ENCODE measurements around the gene ZNF91.

The ZNF91 gene

GRCh38 chr19:23406721-23407120 lies 11.4 kb upstream of the ZNF91 start:
- peaks cover 0 to 6% (median 0%) of the 10 kb centered on the region in 5 experiments for H3K9me3 ChIP-seq (ENCODE audit: control extremely low read depth in 1 of 5, control insufficient read depth in 4 of 5, insufficient read depth in 2 of 5, low read depth in 1 of 5, low read length in 4 of 5)
- DNase-seq: no peak
- ChIA-PET POLR2A (no interaction called here), CTCF (no interaction called here)
- H3K36me3 ChIP-seq (ENCODE audit: control insufficient read depth in 4 of 4, insufficient read depth in 4 of 4, low read length in 3 of 4): no peaks in the 10 kb centered on the region
- no peaks in the 10 kb centered on the region for H3K4me1 ChIP-seq (ENCODE audit: control extremely low read depth in 1 of 4, control insufficient read depth in 4 of 4, insufficient read depth in 4 of 4, low read length in 3 of 4)
- H3K27ac ChIP-seq (ENCODE audit: insufficient read depth in 1 of 2, low read depth in 1 of 2, low read length in 2 of 2, poor library complexity in 1 of 2, severe bottlenecking in 2 of 2): no peak overlapping the region
- no peaks in the 10 kb centered on the region for H3K27me3 ChIP-seq (replicated peaks in 2 of 5; ENCODE audit: control insufficient read depth in 4 of 5, insufficient read depth in 5 of 5, low read length in 4 of 5)
- H3K4me3 ChIP-seq (ENCODE audit: control insufficient read depth in 1 of 7, extremely low read depth in 1 of 7, insufficient read depth in 4 of 7, low read depth in 2 of 7, low read length in 6 of 7): no peak overlapping the region
- 96% methylated on average over 3 of the region's 3 CpGs for WGBS (ENCODE audit: insufficient coverage)

- DNase-seq: no peak
- no peaks in the 10 kb centered on the region for H3K36me3 ChIP-seq (ENCODE audit: control insufficient read depth in 4 of 4, insufficient read depth in 4 of 4, low read length in 3 of 4)
- ChIA-PET CTCF (no interaction called here), POLR2A (no interaction called here)
- peaks cover 0 to 6% (median 0%) of the 10 kb centered on the region in 5 experiments for H3K9me3 ChIP-seq (ENCODE audit: control extremely low read depth in 1 of 5, control insufficient read depth in 4 of 5, insufficient read depth in 2 of 5, low read depth in 1 of 5, low read length in 4 of 5)
- no peaks in the 10 kb centered on the region for H3K4me1 ChIP-seq (ENCODE audit: control extremely low read depth in 1 of 4, control insufficient read depth in 4 of 4, insufficient read depth in 4 of 4, low read length in 3 of 4)
- H3K27me3 ChIP-seq (replicated peaks in 2 of 5; ENCODE audit: control insufficient read depth in 4 of 5, insufficient read depth in 5 of 5, low read length in 4 of 5): no peaks in the 10 kb centered on the region
- no peak overlapping the region for H3K4me3 ChIP-seq (ENCODE audit: control insufficient read depth in 1 of 7, extremely low read depth in 1 of 7, insufficient read depth in 4 of 7, low read depth in 2 of 7, low read length in 6 of 7)
- WGBS (ENCODE audit: insufficient coverage): 67% methylated on average over 1 of the region's 2 CpGs
- H3K27ac ChIP-seq (ENCODE audit: insufficient read depth in 1 of 2, low read depth in 1 of 2, low read length in 2 of 2, poor library complexity in 1 of 2, severe bottlenecking in 2 of 2): no peak overlapping the region
These were observed 10.8 kb upstream of the ZNF91 start for GRCh38 chr19:23406091-23406490.

GRCh38 chr19:23404676-23405075 lies 9.4 kb upstream of the ZNF91 start:
- Histone ChIP-seq H3K4me1 (ENCODE audit: control extremely low read depth in 1 of 4, control insufficient read depth in 4 of 4, insufficient read depth in 4 of 4, low read length in 3 of 4) (no peaks in the 10 kb centered on the region), H3K27ac (ENCODE audit: insufficient read depth in 1 of 2, low read depth in 1 of 2, low read length in 2 of 2, poor library complexity in 1 of 2, severe bottlenecking in 2 of 2) (no peak overlapping the region), H3K27me3 (replicated peaks in 2 of 5; ENCODE audit: control insufficient read depth in 4 of 5, insufficient read depth in 5 of 5, low read length in 4 of 5) (no peaks in the 10 kb centered on the region), H3K4me3 (ENCODE audit: control insufficient read depth in 1 of 7, extremely low read depth in 1 of 7, insufficient read depth in 4 of 7, low read depth in 2 of 7, low read length in 6 of 7) (no peak overlapping the region), H3K9me3 (ENCODE audit: control extremely low read depth in 1 of 5, control insufficient read depth in 4 of 5, insufficient read depth in 2 of 5, low read depth in 1 of 5, low read length in 4 of 5) (peaks cover 0 to 6% (median 0%) of the 10 kb centered on the region in 5 experiments), H3K36me3 (ENCODE audit: control insufficient read depth in 4 of 4, insufficient read depth in 4 of 4, low read length in 3 of 4) (no peaks in the 10 kb centered on the region)
- no CpG with 5 or more reads among the region's 1 CpG for WGBS (ENCODE audit: insufficient coverage)
- DNase-seq: no peak
- CTCF ChIA-PET: no interaction called here
- POLR2A ChIA-PET: no interaction called here

- CTCF ChIA-PET: no interaction called here
- H3K9me3 ChIP-seq (ENCODE audit: control extremely low read depth in 1 of 5, control insufficient read depth in 4 of 5, insufficient read depth in 2 of 5, low read depth in 1 of 5, low read length in 4 of 5): peaks cover 0 to 6% (median 0%) of the 10 kb centered on the region in 5 experiments
- no peak overlapping the region for H3K27ac ChIP-seq (ENCODE audit: insufficient read depth in 1 of 2, low read depth in 1 of 2, low read length in 2 of 2, poor library complexity in 1 of 2, severe bottlenecking in 2 of 2)
- no peak overlapping the region for H3K4me3 ChIP-seq (ENCODE audit: control insufficient read depth in 1 of 7, extremely low read depth in 1 of 7, insufficient read depth in 4 of 7, low read depth in 2 of 7, low read length in 6 of 7)
- POLR2A ChIA-PET: no interaction called here
- WGBS (ENCODE audit: insufficient coverage): 94% methylated on average over 3 of the region's 4 CpGs
- no peaks in the 10 kb centered on the region for H3K36me3 ChIP-seq (ENCODE audit: control insufficient read depth in 4 of 4, insufficient read depth in 4 of 4, low read length in 3 of 4)
- H3K27me3 ChIP-seq (replicated peaks in 2 of 5; ENCODE audit: control insufficient read depth in 4 of 5, insufficient read depth in 5 of 5, low read length in 4 of 5): no peaks in the 10 kb centered on the region
- DNase-seq: no peak
- H3K4me1 ChIP-seq (ENCODE audit: control extremely low read depth in 1 of 4, control insufficient read depth in 4 of 4, insufficient read depth in 4 of 4, low read length in 3 of 4): no peaks in the 10 kb centered on the region
These were observed 8.5 kb upstream of the ZNF91 start for GRCh38 chr19:23403581-23404324.

- ChIA-PET CTCF (no interaction called here), POLR2A (no interaction called here)
- DNase-seq: no peak
- Histone ChIP-seq H3K9me3 (ENCODE audit: control extremely low read depth in 1 of 5, control insufficient read depth in 4 of 5, insufficient read depth in 2 of 5, low read depth in 1 of 5, low read length in 4 of 5) (peaks cover 0 to 6% (median 0%) of the 10 kb centered on the region in 5 experiments), H3K36me3 (ENCODE audit: control insufficient read depth in 4 of 4, insufficient read depth in 4 of 4, low read length in 3 of 4) (no peaks in the 10 kb centered on the region), H3K4me1 (ENCODE audit: control extremely low read depth in 1 of 4, control insufficient read depth in 4 of 4, insufficient read depth in 4 of 4, low read length in 3 of 4) (no peaks in the 10 kb centered on the region), H3K27me3 (replicated peaks in 2 of 5; ENCODE audit: control insufficient read depth in 4 of 5, insufficient read depth in 5 of 5, low read length in 4 of 5) (no peaks in the 10 kb centered on the region), H3K27ac (ENCODE audit: insufficient read depth in 1 of 2, low read depth in 1 of 2, low read length in 2 of 2, poor library complexity in 1 of 2, severe bottlenecking in 2 of 2) (no peak overlapping the region), H3K4me3 (ENCODE audit: control insufficient read depth in 1 of 7, extremely low read depth in 1 of 7, insufficient read depth in 4 of 7, low read depth in 2 of 7, low read length in 6 of 7) (no peak overlapping the region)
- 100% methylated on average over 1 of the region's 3 CpGs for WGBS (ENCODE audit: insufficient coverage)
These were observed 7.8 kb upstream of the ZNF91 start for GRCh38 chr19:23403052-23403451.

- no peak overlapping the region for H3K27ac ChIP-seq (ENCODE audit: insufficient read depth in 1 of 2, low read depth in 1 of 2, low read length in 2 of 2, poor library complexity in 1 of 2, severe bottlenecking in 2 of 2)
- ChIA-PET CTCF (no interaction called here), POLR2A (no interaction called here)
- no peaks in the 10 kb centered on the region for H3K36me3 ChIP-seq (ENCODE audit: control insufficient read depth in 4 of 4, insufficient read depth in 4 of 4, low read length in 3 of 4)
- no peak overlapping the region for H3K4me3 ChIP-seq (ENCODE audit: control insufficient read depth in 1 of 7, extremely low read depth in 1 of 7, insufficient read depth in 4 of 7, low read depth in 2 of 7, low read length in 6 of 7)
- H3K9me3 ChIP-seq (ENCODE audit: control extremely low read depth in 1 of 5, control insufficient read depth in 4 of 5, insufficient read depth in 2 of 5, low read depth in 1 of 5, low read length in 4 of 5): peaks cover 0 to 6% (median 0%) of the 10 kb centered on the region in 5 experiments
- DNase-seq: no peak
- WGBS (ENCODE audit: insufficient coverage): 90% methylated on average over 2 of the region's 2 CpGs
- H3K27me3 ChIP-seq (replicated peaks in 2 of 5; ENCODE audit: control insufficient read depth in 4 of 5, insufficient read depth in 5 of 5, low read length in 4 of 5): no peaks in the 10 kb centered on the region
- H3K4me1 ChIP-seq (ENCODE audit: control extremely low read depth in 1 of 4, control insufficient read depth in 4 of 4, insufficient read depth in 4 of 4, low read length in 3 of 4): no peaks in the 10 kb centered on the region
These were observed 7.1 kb upstream of the ZNF91 start for GRCh38 chr19:23402388-23402787.

GRCh38 chr19:23401086-23401610 lies 5.9 kb upstream of the ZNF91 start:
- ChIA-PET CTCF (no interaction called here), POLR2A (no interaction called here)
- Histone ChIP-seq H3K9me3 (ENCODE audit: control extremely low read depth in 1 of 5, control insufficient read depth in 4 of 5, insufficient read depth in 2 of 5, low read depth in 1 of 5, low read length in 4 of 5) (peaks cover 0 to 4% (median 0%) of the 10 kb centered on the region in 5 experiments), H3K4me3 (ENCODE audit: control insufficient read depth in 1 of 7, extremely low read depth in 1 of 7, insufficient read depth in 4 of 7, low read depth in 2 of 7, low read length in 6 of 7) (no peak overlapping the region), H3K27ac (ENCODE audit: insufficient read depth in 1 of 2, low read depth in 1 of 2, low read length in 2 of 2, poor library complexity in 1 of 2, severe bottlenecking in 2 of 2) (no peak overlapping the region), H3K27me3 (replicated peaks in 2 of 5; ENCODE audit: control insufficient read depth in 4 of 5, insufficient read depth in 5 of 5, low read length in 4 of 5) (no peaks in the 10 kb centered on the region), H3K36me3 (ENCODE audit: control insufficient read depth in 4 of 4, insufficient read depth in 4 of 4, low read length in 3 of 4) (no peaks in the 10 kb centered on the region), H3K4me1 (ENCODE audit: control extremely low read depth in 1 of 4, control insufficient read depth in 4 of 4, insufficient read depth in 4 of 4, low read length in 3 of 4) (no peaks in the 10 kb centered on the region)
- DNase-seq: no peak
- 94% methylated on average over 4 of the region's 4 CpGs for WGBS (ENCODE audit: insufficient coverage)

Measured in common myeloid progenitor, CD34-positive (primary cell).